GM12878 (cell line): Measurements from ENCODE around the gene FREM2. TPM values are rescaled to one million over a fixed set of nuclear protein-coding genes. Genes with fewer than 3 reads are reported as not detected.

Experiments
- ATAC-seq: fragments of 200-7000 bp; cut with Tn5 transposase; 3 replicates; pipeline ENCODE4 v1.9.1; 2020; ENCODE audit warnings: mild to moderate bottlenecking, moderate library complexity
- BruUV-seq: library from RNA; stranded (reverse); fragments of 400-500 nt; replicated peaks from 2 replicates; lab custom pipeline; 2021; lab: Mats Ljungman, UMichigan
- CTCF ChIA-PET: fragments of 300-600 bp; sonication (Branson Sonifier 250); formaldehyde crosslinking; extraction: SDS; loops from one replicate; lab custom pipeline; 2021; ENCODE audit warnings: inconsistent platforms; lab: Yijun Ruan, JAX
- POLR2A ChIA-PET: fragments of 350-600 bp; formaldehyde crosslinking; extraction: SDS; loops from one replicate; lab custom pipeline; 2021; ENCODE audit warnings: inconsistent platforms; lab: Charles Lee
- RAD21 ChIA-PET: fragments of 300-600 bp; sonication (Branson Sonifier 250); formaldehyde crosslinking; loops from one replicate; lab custom pipeline; 2023; ENCODE audit warnings: antibody characterized with exemption; ENCODE audit not compliant: unreplicated experiment; lab: Charles Lee
- SMC1A ChIA-PET: fragments of 300-600 bp; sonication (Branson Sonifier 250); formaldehyde crosslinking; loops from one replicate; lab custom pipeline; 2023; ENCODE audit not compliant: unreplicated experiment, uncharacterized antibody; lab: Charles Lee
- DNase-seq: peaks from one replicate; pipeline ENCODE4 v3.0.0-alpha.2; 2011; ENCODE audit warnings: low read depth, low spot score
- FAIRE-seq: peaks from 3 replicates; lab custom pipeline; 2011; peaks lifted over from hg19 to GRCh38; lab: Jason Lieb, UNC
- H2AFZ ChIP-seq: 2 replicates; pipeline ENCODE4 v1.6.0; 2011; ENCODE audit warnings: low read depth, low read length, control low read depth; ENCODE audit not compliant: control insufficient read depth
- H3K27ac ChIP-seq: 2 replicates; pipeline ENCODE4 v1.5.1; 2011; ENCODE audit warnings: control low read depth; ENCODE audit not compliant: control insufficient read depth, insufficient read depth
- H3K27me3 ChIP-seq, 2 experiments: replicated peaks in 1 of 2; 2 replicates each; pipeline versions ENCODE4 v1.6.0 to v1.6.1; 2011; ENCODE audit warnings: low read length in 1 of 2; ENCODE audit not compliant: control insufficient read depth in 2 of 2, insufficient read depth in 2 of 2
- H3K36me3 ChIP-seq, 2 experiments: 2 replicates each; pipeline ENCODE4 v1.5.1; 2011; ENCODE audit warnings: low read length in 1 of 2; ENCODE audit not compliant: control insufficient read depth in 2 of 2, insufficient read depth in 2 of 2
- H3K4me1 ChIP-seq: 2 replicates; pipeline ENCODE4 v1.6.1; 2011; ENCODE audit warnings: mild to moderate bottlenecking, low read length, moderate library complexity, mixed read lengths; ENCODE audit not compliant: control insufficient read depth, insufficient read depth
- H3K4me2 ChIP-seq: 2 replicates; pipeline ENCODE4 v1.6.0; 2011; ENCODE audit warnings: control low read depth; ENCODE audit not compliant: control insufficient read depth, insufficient read depth
- H3K4me3 ChIP-seq: fragments of 200-600 bp; sonication (generic); 2 replicates; pipeline ENCODE4 v1.5.1; 2016
- H3K79me2 ChIP-seq: 2 replicates; pipeline ENCODE4 v1.6.0; 2011; ENCODE audit warnings: low read length; ENCODE audit not compliant: control insufficient read depth, insufficient read depth
- H3K9ac ChIP-seq: 2 replicates; pipeline ENCODE4 v1.8.0; 2011; ENCODE audit warnings: low read length, control low read depth, mixed read lengths; ENCODE audit not compliant: control insufficient read depth, insufficient read depth
- H3K9me3 ChIP-seq: replicated peaks from 3 replicates; pipeline ENCODE4 v1.5.1; 2011; ENCODE audit warnings: mild to moderate bottlenecking, low read length; ENCODE audit not compliant: control insufficient read depth, insufficient read depth
- H4K20me1 ChIP-seq: 2 replicates; pipeline ENCODE4 v1.6.0; 2011; ENCODE audit not compliant: control insufficient read depth, insufficient read depth
- CBX3 ChIP-seq: fragments of 200-600 bp; sonication (generic); IDR thresholded peaks from 2 replicates; pipeline ENCODE4 v1.6.1; 2016; ENCODE audit warnings: low read depth, borderline replicate concordance
- EP300 ChIP-seq, 2 experiments: fragments of 150-350 bp in 1 of 2; IDR thresholded peaks; 2 replicates each; pipeline ENCODE4 v1.6.1; 2011 to 2012; ENCODE audit warnings: low read depth in 2 of 2, low read length in 2 of 2, borderline replicate concordance in 1 of 2, improper control_type of control experiment in 1 of 2, inconsistent platforms in 1 of 2; ENCODE audit not compliant: control insufficient read depth in 1 of 2
- GABPA ChIP-seq: IDR thresholded peaks from 2 replicates; pipeline ENCODE4 v1.6.1; 2014; ENCODE audit warnings: antibody characterized with exemption, low read depth, mild to moderate bottlenecking, inconsistent platforms
- GATAD2B ChIP-seq: fragments of 450-650 bp; conservative IDR thresholded peaks from 2 replicates; pipeline ENCODE4 v1.6.1; 2017; ENCODE audit warnings: low read depth, mild to moderate bottlenecking, moderate library complexity
- IRF4 ChIP-seq: IDR thresholded peaks from 2 replicates; pipeline ENCODE4 v1.6.1; 2011; ENCODE audit warnings: low read depth, low read length
- KAT2A ChIP-seq: conservative IDR thresholded peaks from 2 replicates; pipeline ENCODE4 v1.6.1; 2011; ENCODE audit warnings: low read depth, low read length; ENCODE audit not compliant: control insufficient read depth
- MYB ChIP-seq: fragments of 150-350 bp; IDR thresholded peaks from 2 replicates; pipeline ENCODE4 v1.6.1; 2014; ENCODE audit warnings: mild to moderate bottlenecking, low read depth, low read length, borderline replicate concordance
- PML ChIP-seq: IDR thresholded peaks from 2 replicates; pipeline ENCODE4 v1.6.1; 2012; ENCODE audit warnings: low read length, inconsistent platforms
- STAT3 ChIP-seq: IDR thresholded peaks from 2 replicates; pipeline ENCODE4 v1.6.1; 2011; ENCODE audit warnings: low read depth, low read length, improper control_type of control experiment
- WGBS: methylation state at CpG from one replicate; pipeline ENCODE4 v1.1.6; 2016; ENCODE audit warnings: low lambda C conversion rate; ENCODE audit not compliant: insufficient replicate concordance, insufficient coverage; ENCODE audit errors: missing lambda C conversion rate; 5-methylcytosine and 5-hydroxymethylcytosine counted together
- in situ Hi-C: fragments of 300-500 bp; cut with MboI; formaldehyde crosslinking; loops from 9 replicates; pipeline ENCODE4 v1.14.3; 2018; ENCODE audit warnings: mixed read lengths
- intact Hi-C: fragments of 100-400 bp; cut with micrococcal nuclease; formaldehyde crosslinking; loops from one replicate; pipeline ENCODE4 v1.14.2; 2022; ENCODE audit not compliant: unreplicated experiment
- polyA plus RNA-seq, 11 experiments: library from polyadenylated mRNA; depleted of rRNA in 4 of 11; unstranded in 6 of 11; stranded (reverse) in 5 of 11; fragments of >200 nt; fragmentation: Nextera tagmentation in 4 of 11; fragmentation: Illumina TruSeq in 1 of 11; extraction: Ambion mirVana in 4 of 11; extraction: Trizol in 1 of 11; gene quantifications; 1 replicate in 1 of 11; 2 replicates in 10 of 11; pipeline versions ENCODE4 v1.2.1 to v1.2.3, GENCODE V29; 2011 to 2016; ENCODE audit warnings: inconsistent platforms in 2 of 11, missing spikeins in 2 of 11, low read depth in 1 of 11
- total RNA-seq, 4 experiments: library from RNA; depleted of rRNA in 3 of 4; stranded (reverse); fragments of >200 nt in 3 of 4; fragmentation: Illumina TruSeq in 1 of 4; extraction: Trizol in 1 of 4; gene quantifications; 2 replicates each; pipeline versions ENCODE4 v1.2.1 to v1.2.3, GENCODE V29; 2013 to 2021
- TF ChIP-seq, protein P1 (sequence below): fragments of 450-650 bp; formaldehyde crosslinking; IDR thresholded peaks from 2 replicates; pipeline ENCODE4 v1.5.0; 2022; ENCODE audit warnings: mild to moderate bottlenecking, missing genetic modification characterization
- TF ChIP-seq, protein P2 (sequence below), 3 experiments: IDR thresholded peaks in 2 of 3; conservative IDR thresholded peaks in 1 of 3; 2 replicates each; pipeline ENCODE4 v1.5.1; 2011; ENCODE audit warnings: low read depth in 3 of 3, low read length in 3 of 3, mild to moderate bottlenecking in 3 of 3, control low read depth in 2 of 3, moderate library complexity in 2 of 3, inconsistent platforms in 1 of 3, mixed read lengths in 1 of 3; ENCODE audit not compliant: control insufficient read depth in 2 of 3, insufficient read depth in 1 of 3; ENCODE audit errors: extremely low read depth in 1 of 3
- TF ChIP-seq, protein P3 (sequence below): fragments of 150-350 bp; IDR thresholded peaks from 2 replicates; pipeline ENCODE4 v1.6.1; 2016; ENCODE audit warnings: low read depth, low read length

The FREM2 gene
- total and polyA plus RNA-seq, 10 of the 15 experiments (the other 5 are each of a cell fraction or from before 2014, with no cell fraction given) = 0.02 to 0.12 (median 0.05) TPM; not detected in 2

DNA sequence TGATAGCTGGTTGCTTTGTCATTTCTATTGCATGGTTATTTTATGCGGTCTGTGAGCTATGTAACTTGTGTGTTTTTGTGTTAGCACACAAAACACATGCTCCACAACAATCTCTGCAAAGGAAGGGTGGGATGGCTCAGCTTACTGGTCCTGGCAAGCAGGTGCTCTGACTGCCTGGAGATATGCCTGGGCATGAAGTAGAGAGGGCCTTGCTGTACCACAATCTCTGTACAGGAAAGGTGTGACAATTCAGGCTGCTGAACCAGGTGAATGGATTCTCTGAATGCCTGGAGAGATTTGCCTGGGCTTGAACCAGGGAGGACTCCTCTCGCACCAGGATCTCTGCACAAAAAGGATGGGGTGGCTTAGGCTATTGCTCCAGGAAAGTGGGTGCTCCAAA is 234.2 kb downstream of the FREM2 start:
- ATAC-seq (no peak), FAIRE-seq (no peak), DNase-seq (no peak)
- Histone ChIP-seq H3K4me1 (no peaks in the 10 kb centered on the region), H4K20me1 (no peaks in the 10 kb centered on the region), H3K36me3 (no peaks in the 10 kb centered on the region), H3K9ac (no peak overlapping the region), H2AFZ (no peak overlapping the region), H3K79me2 (no peaks in the 10 kb centered on the region), H3K4me3 (no peak overlapping the region), H3K27ac (no peak overlapping the region), H3K9me3 (no peaks in the 10 kb centered on the region; the same call in 2 of the 3 replicates), H3K27me3 (no peaks in the 10 kb centered on the region), H3K4me2 (no peak overlapping the region)
- in situ Hi-C loops (no loop called here), intact Hi-C loops (no loop called here)
- TF ChIP-seq PML = no peak
- no peak for TF ChIP-seq GABPA
- TF ChIP-seq KAT2A = no peak
- TF ChIP-seq, protein P1, sequence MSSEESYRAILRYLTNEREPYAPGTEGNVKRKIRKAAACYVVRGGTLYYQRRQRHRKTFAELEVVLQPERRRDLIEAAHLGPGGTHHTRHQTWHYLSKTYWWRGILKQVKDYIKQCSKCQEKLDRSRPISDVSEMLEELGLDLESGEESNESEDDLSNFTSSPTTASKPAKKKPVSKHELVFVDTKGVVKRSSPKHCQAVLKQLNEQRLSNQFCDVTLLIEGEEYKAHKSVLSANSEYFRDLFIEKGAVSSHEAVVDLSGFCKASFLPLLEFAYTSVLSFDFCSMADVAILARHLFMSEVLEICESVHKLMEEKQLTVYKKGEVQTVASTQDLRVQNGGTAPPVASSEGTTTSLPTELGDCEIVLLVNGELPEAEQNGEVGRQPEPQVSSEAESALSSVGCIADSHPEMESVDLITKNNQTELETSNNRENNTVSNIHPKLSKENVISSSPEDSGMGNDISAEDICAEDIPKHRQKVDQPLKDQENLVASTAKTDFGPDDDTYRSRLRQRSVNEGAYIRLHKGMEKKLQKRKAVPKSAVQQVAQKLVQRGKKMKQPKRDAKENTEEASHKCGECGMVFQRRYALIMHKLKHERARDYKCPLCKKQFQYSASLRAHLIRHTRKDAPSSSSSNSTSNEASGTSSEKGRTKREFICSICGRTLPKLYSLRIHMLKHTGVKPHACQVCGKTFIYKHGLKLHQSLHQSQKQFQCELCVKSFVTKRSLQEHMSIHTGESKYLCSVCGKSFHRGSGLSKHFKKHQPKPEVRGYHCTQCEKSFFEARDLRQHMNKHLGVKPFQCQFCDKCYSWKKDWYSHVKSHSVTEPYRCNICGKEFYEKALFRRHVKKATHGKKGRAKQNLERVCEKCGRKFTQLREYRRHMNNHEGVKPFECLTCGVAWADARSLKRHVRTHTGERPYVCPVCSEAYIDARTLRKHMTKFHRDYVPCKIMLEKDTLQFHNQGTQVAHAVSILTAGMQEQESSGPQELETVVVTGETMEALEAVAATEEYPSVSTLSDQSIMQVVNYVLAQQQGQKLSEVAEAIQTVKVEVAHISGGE = no peak
- TF ChIP-seq, protein P2, sequence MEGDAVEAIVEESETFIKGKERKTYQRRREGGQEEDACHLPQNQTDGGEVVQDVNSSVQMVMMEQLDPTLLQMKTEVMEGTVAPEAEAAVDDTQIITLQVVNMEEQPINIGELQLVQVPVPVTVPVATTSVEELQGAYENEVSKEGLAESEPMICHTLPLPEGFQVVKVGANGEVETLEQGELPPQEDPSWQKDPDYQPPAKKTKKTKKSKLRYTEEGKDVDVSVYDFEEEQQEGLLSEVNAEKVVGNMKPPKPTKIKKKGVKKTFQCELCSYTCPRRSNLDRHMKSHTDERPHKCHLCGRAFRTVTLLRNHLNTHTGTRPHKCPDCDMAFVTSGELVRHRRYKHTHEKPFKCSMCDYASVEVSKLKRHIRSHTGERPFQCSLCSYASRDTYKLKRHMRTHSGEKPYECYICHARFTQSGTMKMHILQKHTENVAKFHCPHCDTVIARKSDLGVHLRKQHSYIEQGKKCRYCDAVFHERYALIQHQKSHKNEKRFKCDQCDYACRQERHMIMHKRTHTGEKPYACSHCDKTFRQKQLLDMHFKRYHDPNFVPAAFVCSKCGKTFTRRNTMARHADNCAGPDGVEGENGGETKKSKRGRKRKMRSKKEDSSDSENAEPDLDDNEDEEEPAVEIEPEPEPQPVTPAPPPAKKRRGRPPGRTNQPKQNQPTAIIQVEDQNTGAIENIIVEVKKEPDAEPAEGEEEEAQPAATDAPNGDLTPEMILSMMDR (IDR thresholded peaks at IDR 0.05 in 2 of 3, conservative IDR thresholded peaks at IDR 0.05 in 1 of 3; ENCODE audit: control insufficient read depth in 2 of 3, extremely low read depth in 1 of 3, insufficient read depth in 1 of 3, low read depth in 3 of 3, low read length in 3 of 3) = no peak
- TF ChIP-seq EP300 (IDR thresholded peaks at IDR 0.05; ENCODE audit: borderline replicate concordance in 1 of 2, control insufficient read depth in 1 of 2, low read depth in 2 of 2, low read length in 2 of 2) = no peak
- no peak for TF ChIP-seq IRF4
- no peak for TF ChIP-seq CBX3
- TF ChIP-seq GATAD2B = no peak
- no peak for TF ChIP-seq STAT3
- TF ChIP-seq, protein P3, sequence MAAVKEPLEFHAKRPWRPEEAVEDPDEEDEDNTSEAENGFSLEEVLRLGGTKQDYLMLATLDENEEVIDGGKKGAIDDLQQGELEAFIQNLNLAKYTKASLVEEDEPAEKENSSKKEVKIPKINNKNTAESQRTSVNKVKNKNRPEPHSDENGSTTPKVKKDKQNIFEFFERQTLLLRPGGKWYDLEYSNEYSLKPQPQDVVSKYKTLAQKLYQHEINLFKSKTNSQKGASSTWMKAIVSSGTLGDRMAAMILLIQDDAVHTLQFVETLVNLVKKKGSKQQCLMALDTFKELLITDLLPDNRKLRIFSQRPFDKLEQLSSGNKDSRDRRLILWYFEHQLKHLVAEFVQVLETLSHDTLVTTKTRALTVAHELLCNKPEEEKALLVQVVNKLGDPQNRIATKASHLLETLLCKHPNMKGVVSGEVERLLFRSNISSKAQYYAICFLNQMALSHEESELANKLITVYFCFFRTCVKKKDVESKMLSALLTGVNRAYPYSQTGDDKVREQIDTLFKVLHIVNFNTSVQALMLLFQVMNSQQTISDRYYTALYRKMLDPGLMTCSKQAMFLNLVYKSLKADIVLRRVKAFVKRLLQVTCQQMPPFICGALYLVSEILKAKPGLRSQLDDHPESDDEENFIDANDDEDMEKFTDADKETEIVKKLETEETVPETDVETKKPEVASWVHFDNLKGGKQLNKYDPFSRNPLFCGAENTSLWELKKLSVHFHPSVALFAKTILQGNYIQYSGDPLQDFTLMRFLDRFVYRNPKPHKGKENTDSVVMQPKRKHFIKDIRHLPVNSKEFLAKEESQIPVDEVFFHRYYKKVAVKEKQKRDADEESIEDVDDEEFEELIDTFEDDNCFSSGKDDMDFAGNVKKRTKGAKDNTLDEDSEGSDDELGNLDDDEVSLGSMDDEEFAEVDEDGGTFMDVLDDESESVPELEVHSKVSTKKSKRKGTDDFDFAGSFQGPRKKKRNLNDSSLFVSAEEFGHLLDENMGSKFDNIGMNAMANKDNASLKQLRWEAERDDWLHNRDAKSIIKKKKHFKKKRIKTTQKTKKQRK = no peak
- no peak for TF ChIP-seq MYB
- POLR2A ChIA-PET = no interaction called here
- CTCF ChIA-PET = interaction anchor here (0.6 kb wide), 1 partner anchor 234 kb away, joined by 3 read pairs; the partner anchor contains the start of gene FREM2
- SMC1A ChIA-PET = no interaction called here
- RAD21 ChIA-PET = no interaction called here
- no TSS peak for BruUV-seq
- WGBS = 16% methylated on average over 2 of the region's 2 CpGs
